Activated B cell treated with CpG ODN at 0.5 μM for 24 hours (primary cell): ENCODE measurements around the gene CYP3A7. TPM values are rescaled to one million over a fixed set of nuclear protein-coding genes. Genes with fewer than 3 reads are reported as not detected.

ENCODE experiments used
- ATAC-seq: fragments of 200-7000 bp; cut with Tn5 transposase; one replicate; pipeline ENCODE4 v1.10.0; 2021; ENCODE audit warnings: low read depth, mild to moderate bottlenecking, moderate library complexity
- CTCF ChIA-PET: fragments of 350-600 bp; sonication (Branson Sonifier 250); formaldehyde crosslinking; loops from one replicate; lab custom pipeline; 2021; ENCODE audit warnings: antibody characterized with exemption; lab: Charles Lee
- POLR2A ChIA-PET: fragments of 350-600 bp; sonication (Branson Sonifier 250); formaldehyde crosslinking; loops from one replicate; lab custom pipeline; 2021; ENCODE audit warnings: antibody characterized with exemption; lab: Charles Lee
- DNase-seq: peaks from one replicate; pipeline ENCODE4 v3.0.0; 2022
- H3K27ac Mint-ChIP-seq: one replicate; pipeline ENCODE4 v1.8.0; 2020; ENCODE audit warnings: mixed read lengths
- H3K27me3 Mint-ChIP-seq: one replicate; pipeline ENCODE4 v1.8.0; 2021; ENCODE audit warnings: mixed read lengths
- H3K36me3 Mint-ChIP-seq: one replicate; pipeline ENCODE4 v1.8.0; 2021; ENCODE audit warnings: low read depth, mixed read lengths
- H3K4me1 Mint-ChIP-seq: one replicate; pipeline ENCODE4 v1.8.0; 2021; ENCODE audit warnings: mixed read lengths
- H3K4me3 Mint-ChIP-seq: one replicate; pipeline ENCODE4 v1.8.0; 2020; ENCODE audit warnings: mild to moderate bottlenecking, mixed read lengths
- H3K9me3 Mint-ChIP-seq: one replicate; pipeline ENCODE4 v1.8.0; 2020; ENCODE audit warnings: mixed read lengths
- intact Hi-C: fragments of 100-400 bp; cut with micrococcal nuclease; formaldehyde crosslinking; loops from one replicate; pipeline ENCODE4 v1.15.1; 2024
- total RNA-seq: library from RNA; stranded (reverse); gene quantifications from 2 replicates; pipeline ENCODE4 v1.2.3, GENCODE V29; 2022
- TF ChIP-seq, protein P1 (sequence below): fragments of 200-600 bp; IDR thresholded peaks from one replicate; pipeline ENCODE4 v1.8.0; 2022; ENCODE audit warnings: antibody characterized with exemption, mild to moderate bottlenecking

The CYP3A7 gene
- total RNA-seq, 1 donor from 2014 or later = not detected

DNA sequence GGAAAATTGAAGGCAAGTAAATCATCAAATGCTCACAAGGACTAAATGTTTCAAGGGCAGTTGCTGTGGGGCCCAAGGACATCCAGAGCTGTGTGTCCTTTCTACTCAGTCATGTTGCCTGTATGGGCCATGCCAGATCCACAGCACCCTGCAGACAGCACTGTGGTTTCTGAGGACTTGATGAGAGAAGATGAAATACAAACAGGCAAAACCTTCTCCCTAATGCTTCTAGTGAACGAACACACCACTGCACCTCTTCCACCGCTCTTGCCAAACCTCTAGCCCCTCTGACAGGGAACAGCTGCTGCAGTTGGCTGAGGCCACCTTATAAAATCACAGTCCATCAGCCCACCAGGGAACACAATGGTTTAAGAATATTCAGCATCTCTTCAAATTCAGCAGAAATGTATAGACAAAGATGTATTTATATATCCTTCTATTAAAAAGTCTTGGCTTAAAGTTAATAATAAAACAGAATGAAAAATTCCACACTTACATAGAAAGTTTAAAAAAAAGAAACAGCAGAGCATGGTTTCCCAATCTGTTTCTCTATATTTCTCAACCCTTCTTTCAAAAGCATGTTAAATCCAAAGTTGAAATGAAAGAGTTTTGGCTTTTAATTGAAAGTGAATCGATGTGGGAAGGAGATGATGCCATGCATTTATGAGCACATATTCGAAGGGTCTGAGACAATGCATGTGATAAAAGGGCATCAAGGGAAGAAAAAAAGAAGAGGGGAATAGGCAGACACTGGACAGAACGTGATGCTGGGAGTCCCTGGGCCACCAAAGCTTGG lies 14.0 kb downstream of the CYP3A7 start:
- TF ChIP-seq, protein P1, sequence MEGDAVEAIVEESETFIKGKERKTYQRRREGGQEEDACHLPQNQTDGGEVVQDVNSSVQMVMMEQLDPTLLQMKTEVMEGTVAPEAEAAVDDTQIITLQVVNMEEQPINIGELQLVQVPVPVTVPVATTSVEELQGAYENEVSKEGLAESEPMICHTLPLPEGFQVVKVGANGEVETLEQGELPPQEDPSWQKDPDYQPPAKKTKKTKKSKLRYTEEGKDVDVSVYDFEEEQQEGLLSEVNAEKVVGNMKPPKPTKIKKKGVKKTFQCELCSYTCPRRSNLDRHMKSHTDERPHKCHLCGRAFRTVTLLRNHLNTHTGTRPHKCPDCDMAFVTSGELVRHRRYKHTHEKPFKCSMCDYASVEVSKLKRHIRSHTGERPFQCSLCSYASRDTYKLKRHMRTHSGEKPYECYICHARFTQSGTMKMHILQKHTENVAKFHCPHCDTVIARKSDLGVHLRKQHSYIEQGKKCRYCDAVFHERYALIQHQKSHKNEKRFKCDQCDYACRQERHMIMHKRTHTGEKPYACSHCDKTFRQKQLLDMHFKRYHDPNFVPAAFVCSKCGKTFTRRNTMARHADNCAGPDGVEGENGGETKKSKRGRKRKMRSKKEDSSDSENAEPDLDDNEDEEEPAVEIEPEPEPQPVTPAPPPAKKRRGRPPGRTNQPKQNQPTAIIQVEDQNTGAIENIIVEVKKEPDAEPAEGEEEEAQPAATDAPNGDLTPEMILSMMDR = no peak
- intact Hi-C loops = no loop called here
- no peak overlapping the region for H3K27ac Mint-ChIP-seq
- H3K4me3 Mint-ChIP-seq = no peak overlapping the region
- H3K36me3 Mint-ChIP-seq = no peaks in the 10 kb centered on the region
- H3K27me3 Mint-ChIP-seq = peaks cover 18% of the 10 kb centered on the region
- H3K4me1 Mint-ChIP-seq = no peaks in the 10 kb centered on the region
- ATAC-seq (no peak), DNase-seq (no peak)
- ChIA-PET POLR2A (no interaction called here), CTCF (no interaction called here)
- no peaks in the 10 kb centered on the region for H3K9me3 Mint-ChIP-seq

DNA sequence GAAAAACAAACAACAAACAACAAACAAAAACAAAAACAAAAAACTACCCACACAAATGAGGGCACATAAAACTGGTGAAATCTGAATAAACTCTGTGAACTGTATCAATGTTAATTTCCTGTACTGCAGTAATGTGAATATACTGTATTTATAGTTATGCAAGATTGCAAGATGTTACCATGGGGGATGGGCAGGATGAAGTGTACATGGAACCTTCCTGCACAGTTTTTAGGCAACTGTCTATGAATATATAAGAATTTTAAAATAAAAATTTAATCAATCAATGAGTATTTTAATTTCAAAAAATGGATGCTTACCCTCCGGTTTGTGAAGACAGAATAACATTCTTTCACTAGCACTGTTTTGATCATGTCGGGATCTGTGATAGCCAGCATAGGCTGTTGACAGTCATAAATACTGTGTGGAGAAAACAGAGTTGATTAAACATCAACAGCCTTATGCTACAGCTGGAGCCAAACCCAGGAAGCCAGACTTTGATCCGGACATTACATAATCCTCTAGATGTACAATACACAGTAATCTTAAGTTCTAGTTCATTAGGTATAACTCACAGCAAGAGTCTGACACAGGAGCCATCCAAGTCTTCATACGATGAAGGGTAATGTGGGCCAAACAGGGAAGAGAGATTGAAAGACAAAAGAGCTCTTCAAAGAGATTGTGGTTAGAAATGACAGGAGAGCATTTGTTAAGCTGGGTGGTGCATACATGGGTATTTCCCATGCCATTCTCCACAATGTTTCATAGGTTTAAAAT lies 14.8 kb downstream of the CYP3A7 start:
- DNase-seq = no peak
- ChIA-PET CTCF (no interaction called here), POLR2A (no interaction called here)
- TF ChIP-seq, protein P1 = no peak
- Mint-ChIP-seq H3K36me3 (no peaks in the 10 kb centered on the region), H3K27me3 (peaks cover 18% of the 10 kb centered on the region), H3K27ac (no peak overlapping the region), H3K4me3 (no peak overlapping the region), H3K9me3 (no peaks in the 10 kb centered on the region), H3K4me1 (no peaks in the 10 kb centered on the region)
- intact Hi-C loops = no loop called here
- ATAC-seq = no peak

DNA sequence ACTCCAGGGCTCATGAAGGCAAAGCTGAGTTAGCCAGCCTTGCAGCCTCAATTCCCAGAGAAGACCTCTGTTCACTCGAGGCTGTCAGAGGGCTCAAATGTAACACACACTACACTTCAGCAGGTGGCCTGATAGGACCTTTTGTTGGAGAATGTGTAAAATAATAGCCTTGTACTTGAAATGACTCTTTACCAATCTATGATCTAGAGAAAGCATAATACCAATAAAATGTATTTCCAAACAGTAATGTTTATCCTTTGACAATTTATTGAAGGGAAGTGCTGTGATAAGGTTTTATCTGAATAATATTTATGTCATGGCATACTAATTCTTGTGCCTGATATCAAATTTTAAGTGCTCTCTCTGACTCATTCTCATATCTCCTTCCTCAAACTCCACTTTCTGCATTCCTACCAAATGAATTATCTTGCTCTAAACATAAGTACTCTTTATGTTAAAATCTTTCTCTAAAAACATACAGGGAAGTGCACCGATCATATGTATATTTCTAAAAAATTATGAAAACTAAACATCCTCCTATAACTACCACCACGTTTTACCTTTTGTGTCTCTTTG lies 20.9 kb downstream of the CYP3A7 start:
- Mint-ChIP-seq H3K9me3 (no peaks in the 10 kb centered on the region), H3K27ac (no peak overlapping the region), H3K36me3 (peaks cover 8% of the 10 kb centered on the region), H3K4me1 (no peaks in the 10 kb centered on the region), H3K4me3 (no peak overlapping the region), H3K27me3 (peaks cover 4% of the 10 kb centered on the region)
- no peak for DNase-seq
- no peak for ATAC-seq
- CTCF ChIA-PET = no interaction called here
- TF ChIP-seq, protein P1 = no peak
- intact Hi-C loops = no loop called here
- POLR2A ChIA-PET = no interaction called here

DNA sequence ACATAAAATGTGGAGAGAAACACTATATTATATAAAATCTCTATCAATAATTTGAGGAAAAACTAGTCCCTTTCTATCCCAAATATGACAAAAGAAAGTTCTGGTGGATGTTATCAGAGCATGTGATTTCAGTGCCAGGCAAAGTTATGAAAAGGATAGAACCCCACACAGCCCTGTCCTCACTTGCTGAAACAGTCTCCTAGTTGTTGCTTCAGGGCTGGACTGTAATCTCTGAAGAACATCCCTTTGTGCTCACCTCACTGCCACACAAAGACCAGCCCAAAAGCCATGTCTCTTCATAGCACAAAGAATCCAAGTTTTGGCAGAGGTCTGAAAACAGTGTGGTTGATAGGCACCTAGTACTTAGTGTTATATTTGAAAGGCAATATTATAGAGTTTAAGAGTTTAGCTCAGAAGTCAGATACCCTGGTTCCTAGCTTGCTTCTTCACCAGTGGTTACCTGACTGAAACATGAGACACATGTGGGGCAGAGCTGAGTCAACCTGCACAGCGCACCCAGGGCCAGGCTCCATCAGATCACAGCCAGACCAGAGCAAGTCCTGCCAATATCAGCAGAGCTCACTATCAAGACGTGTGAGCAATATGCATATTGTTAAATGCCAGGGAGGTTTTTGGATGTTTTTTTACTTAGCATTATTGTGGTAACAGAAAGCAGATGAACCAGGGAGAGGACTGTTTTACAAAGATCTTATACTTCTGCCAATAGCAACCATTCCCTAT lies 25.0 kb downstream of the CYP3A7 start:
- ChIA-PET POLR2A (no interaction called here), CTCF (no interaction called here)
- intact Hi-C loops = no loop called here
- Mint-ChIP-seq H3K27ac (no peak overlapping the region), H3K4me3 (no peak overlapping the region), H3K4me1 (no peaks in the 10 kb centered on the region), H3K9me3 (peaks cover 2% of the 10 kb centered on the region), H3K27me3 (no peaks in the 10 kb centered on the region), H3K36me3 (peaks cover 22% of the 10 kb centered on the region)
- TF ChIP-seq, protein P1 = no peak
- ATAC-seq = no peak
- DNase-seq = no peak
